Measurements from ENCODE around the gene CLDN18.

CLDN18 gene

DNA sequence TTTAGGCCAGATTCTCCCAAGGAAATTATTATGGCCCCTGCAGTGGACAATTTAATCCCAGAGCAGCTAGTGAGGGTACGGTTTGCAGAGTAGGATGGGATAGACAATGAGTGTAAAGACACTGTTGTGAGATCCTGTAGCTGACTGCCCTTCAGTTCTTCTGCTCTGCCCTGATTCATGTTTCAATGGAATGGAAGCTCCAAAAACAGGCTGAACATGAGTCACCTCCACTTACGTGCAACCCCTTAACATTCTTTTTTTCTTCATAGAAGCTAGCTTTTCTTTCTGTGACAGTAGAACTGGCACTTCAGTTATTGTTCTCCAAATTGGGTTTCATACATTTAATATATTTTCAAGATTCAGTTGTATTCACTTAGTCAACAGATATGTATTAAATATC, 32.1 kb downstream of the CLDN18 start:
- Histone ChIP-seq H3K27me3 (ENCODE audit: control insufficient read depth in 2 of 2, insufficient read depth in 2 of 2, low read length in 2 of 2) (no peaks in the 10 kb centered on the region), H3K9me3 (ENCODE audit: control insufficient read depth in 2 of 2, low read length in 2 of 2) (no peaks in the 10 kb centered on the region), H3K36me3 (ENCODE audit: control insufficient read depth in 2 of 2, insufficient read depth in 2 of 2, low read length in 2 of 2) (no peaks in the 10 kb centered on the region), H3K9ac (ENCODE audit: low read depth in 1 of 2, low read length in 2 of 2) (no peak overlapping the region), H3K27ac (ENCODE audit: low read depth in 2 of 2, low read length in 2 of 2) (no peak overlapping the region), H3K4me3 (ENCODE audit: low read length in 2 of 2) (no peak overlapping the region), H3K4me1 (ENCODE audit: control insufficient read depth in 2 of 2, insufficient read depth in 2 of 2, low read length in 2 of 2) (no peaks in the 10 kb centered on the region)

DNA sequence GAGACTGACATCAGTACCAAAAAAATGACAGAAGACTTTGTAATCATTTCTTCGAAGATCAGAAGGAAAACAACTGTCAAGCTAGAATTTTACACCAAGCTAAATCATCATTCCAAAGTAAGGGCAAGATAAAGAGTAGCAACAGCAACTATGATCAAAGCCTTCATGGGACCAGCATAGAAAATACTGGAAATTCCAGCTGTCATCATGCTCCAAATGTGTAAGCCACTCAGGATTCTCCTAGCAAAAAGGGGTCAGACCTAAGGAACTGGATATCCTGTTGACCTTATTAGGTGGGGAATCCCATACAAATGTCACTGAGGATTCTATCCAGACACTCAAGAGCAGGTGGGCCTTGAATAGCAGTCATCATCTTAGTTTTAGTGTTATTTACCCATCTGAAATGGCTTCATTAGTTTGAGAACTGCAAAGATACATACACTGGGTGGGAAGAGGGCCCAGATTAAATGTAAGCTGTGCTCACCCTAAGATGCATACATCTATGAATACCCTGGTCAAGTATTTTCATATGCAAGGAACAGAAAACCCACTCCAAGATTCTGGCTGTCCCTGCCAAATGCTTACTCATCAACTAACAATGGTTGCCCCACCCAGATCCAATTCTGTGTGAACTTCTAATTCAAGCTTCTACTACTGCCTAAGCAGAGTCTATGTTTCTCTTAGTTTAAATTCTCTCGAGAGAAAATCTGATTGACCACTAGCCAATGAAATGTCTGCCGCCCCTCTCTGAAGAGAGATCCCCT, 33.5 kb downstream of the CLDN18 start:
- no peak overlapping the region for H3K9ac ChIP-seq (ENCODE audit: low read depth in 1 of 2, low read length in 2 of 2)
- no peaks in the 10 kb centered on the region for H3K4me1 ChIP-seq (ENCODE audit: control insufficient read depth in 2 of 2, insufficient read depth in 2 of 2, low read length in 2 of 2)
- no peaks in the 10 kb centered on the region for H3K36me3 ChIP-seq (ENCODE audit: control insufficient read depth in 2 of 2, insufficient read depth in 2 of 2, low read length in 2 of 2)
- no peaks in the 10 kb centered on the region for H3K27me3 ChIP-seq (ENCODE audit: control insufficient read depth in 2 of 2, insufficient read depth in 2 of 2, low read length in 2 of 2)
- H3K9me3 ChIP-seq (ENCODE audit: control insufficient read depth in 2 of 2, low read length in 2 of 2), result no peaks in the 10 kb centered on the region
- no peak overlapping the region for H3K27ac ChIP-seq (ENCODE audit: low read depth in 2 of 2, low read length in 2 of 2)
- H3K4me3 ChIP-seq (ENCODE audit: low read length in 2 of 2), result no peak overlapping the region

DNA sequence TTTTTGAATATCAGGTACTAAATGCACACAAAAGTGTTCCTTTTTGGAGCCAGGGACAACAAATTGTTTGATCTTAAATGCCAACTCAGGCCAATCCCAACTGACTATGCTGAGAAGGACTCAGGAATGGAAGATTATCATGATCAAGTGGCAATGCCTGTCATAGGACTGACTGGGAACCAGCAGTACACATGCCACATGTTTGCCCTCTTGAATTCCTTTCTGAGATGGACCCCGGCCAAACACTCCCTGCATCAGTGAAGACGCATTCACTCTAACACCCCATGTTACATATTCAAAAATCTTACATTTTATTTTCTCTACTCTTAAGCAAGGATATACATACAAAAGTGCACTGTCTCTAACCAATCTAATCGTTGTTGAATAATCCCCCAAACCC, 36.1 kb downstream of the CLDN18 start:
- Histone ChIP-seq H3K4me1 (ENCODE audit: control insufficient read depth in 2 of 2, insufficient read depth in 2 of 2, low read length in 2 of 2) (no peaks in the 10 kb centered on the region), H3K9ac (ENCODE audit: low read depth in 1 of 2, low read length in 2 of 2) (no peak overlapping the region), H3K36me3 (ENCODE audit: control insufficient read depth in 2 of 2, insufficient read depth in 2 of 2, low read length in 2 of 2) (no peaks in the 10 kb centered on the region), H3K9me3 (ENCODE audit: control insufficient read depth in 2 of 2, low read length in 2 of 2) (no peaks in the 10 kb centered on the region), H3K27ac (ENCODE audit: low read depth in 2 of 2, low read length in 2 of 2) (no peak overlapping the region), H3K4me3 (ENCODE audit: low read length in 2 of 2) (no peak overlapping the region), H3K27me3 (ENCODE audit: control insufficient read depth in 2 of 2, insufficient read depth in 2 of 2, low read length in 2 of 2) (no peaks in the 10 kb centered on the region)

DNA sequence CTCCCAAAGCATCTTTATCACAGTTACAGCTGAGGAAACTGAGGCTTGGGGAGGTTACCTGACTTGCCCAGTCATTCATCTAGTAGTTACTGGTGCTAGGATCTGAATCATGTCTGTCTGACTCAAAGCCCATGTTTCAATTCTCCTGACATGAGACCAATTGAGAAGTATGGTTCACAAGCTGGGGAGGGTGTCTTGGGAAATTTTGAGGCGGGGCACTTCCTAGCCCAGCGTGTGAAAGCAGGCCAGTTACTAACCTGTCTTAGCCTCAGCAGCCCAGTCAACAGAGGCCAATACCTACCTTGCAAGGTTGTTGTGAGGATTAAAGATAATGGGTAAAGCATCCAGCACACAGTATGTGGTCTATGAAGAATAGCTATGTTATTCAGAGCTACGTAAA, 37.0 kb downstream of the CLDN18 start:
- H3K4me1 ChIP-seq (ENCODE audit: control insufficient read depth in 2 of 2, insufficient read depth in 2 of 2, low read length in 2 of 2), result no peaks in the 10 kb centered on the region
- no peaks in the 10 kb centered on the region for H3K36me3 ChIP-seq (ENCODE audit: control insufficient read depth in 2 of 2, insufficient read depth in 2 of 2, low read length in 2 of 2)
- H3K9me3 ChIP-seq (ENCODE audit: control insufficient read depth in 2 of 2, low read length in 2 of 2), result no peaks in the 10 kb centered on the region
- no peak overlapping the region for H3K27ac ChIP-seq (ENCODE audit: low read depth in 2 of 2, low read length in 2 of 2)
- no peaks in the 10 kb centered on the region for H3K27me3 ChIP-seq (ENCODE audit: control insufficient read depth in 2 of 2, insufficient read depth in 2 of 2, low read length in 2 of 2)
- no peak overlapping the region for H3K9ac ChIP-seq (ENCODE audit: low read depth in 1 of 2, low read length in 2 of 2)
- no peak overlapping the region for H3K4me3 ChIP-seq (ENCODE audit: low read length in 2 of 2)

DNA sequence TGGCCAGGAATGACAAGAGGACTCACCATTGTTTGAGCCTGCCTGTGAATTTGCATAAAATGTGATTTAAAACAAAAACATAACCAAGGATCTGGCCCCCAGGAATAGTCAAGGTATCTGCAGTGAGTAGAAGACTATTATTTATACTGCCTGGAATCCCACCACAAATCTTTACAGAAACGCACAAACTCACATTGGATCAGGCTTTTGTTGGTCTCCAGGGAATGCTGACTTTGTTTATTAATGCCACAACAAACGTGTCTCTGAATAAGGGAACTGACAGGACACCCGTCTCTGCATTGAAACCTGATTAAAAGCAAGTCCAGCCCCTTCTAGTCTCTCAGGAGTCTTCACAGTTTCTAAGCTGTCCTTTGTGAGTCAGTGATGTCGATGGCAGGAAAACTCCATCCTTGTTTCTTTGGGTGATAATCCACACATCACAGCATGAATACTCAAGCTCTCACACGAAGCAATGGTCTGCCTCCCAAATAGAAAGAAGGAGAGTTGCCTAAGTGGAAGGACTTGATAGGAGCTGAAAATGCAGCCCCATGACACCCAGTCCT, 37.7 kb downstream of the CLDN18 start:
- H3K36me3 ChIP-seq (ENCODE audit: control insufficient read depth in 2 of 2, insufficient read depth in 2 of 2, low read length in 2 of 2), result no peaks in the 10 kb centered on the region
- H3K9ac ChIP-seq (ENCODE audit: low read depth in 1 of 2, low read length in 2 of 2), result no peak overlapping the region
- H3K27ac ChIP-seq (ENCODE audit: low read depth in 2 of 2, low read length in 2 of 2), result no peak overlapping the region
- H3K4me3 ChIP-seq (ENCODE audit: low read length in 2 of 2), result no peak overlapping the region
- H3K4me1 ChIP-seq (ENCODE audit: control insufficient read depth in 2 of 2, insufficient read depth in 2 of 2, low read length in 2 of 2), result no peaks in the 10 kb centered on the region
- H3K9me3 ChIP-seq (ENCODE audit: control insufficient read depth in 2 of 2, low read length in 2 of 2), result no peaks in the 10 kb centered on the region
- no peaks in the 10 kb centered on the region for H3K27me3 ChIP-seq (ENCODE audit: control insufficient read depth in 2 of 2, insufficient read depth in 2 of 2, low read length in 2 of 2)

DNA sequence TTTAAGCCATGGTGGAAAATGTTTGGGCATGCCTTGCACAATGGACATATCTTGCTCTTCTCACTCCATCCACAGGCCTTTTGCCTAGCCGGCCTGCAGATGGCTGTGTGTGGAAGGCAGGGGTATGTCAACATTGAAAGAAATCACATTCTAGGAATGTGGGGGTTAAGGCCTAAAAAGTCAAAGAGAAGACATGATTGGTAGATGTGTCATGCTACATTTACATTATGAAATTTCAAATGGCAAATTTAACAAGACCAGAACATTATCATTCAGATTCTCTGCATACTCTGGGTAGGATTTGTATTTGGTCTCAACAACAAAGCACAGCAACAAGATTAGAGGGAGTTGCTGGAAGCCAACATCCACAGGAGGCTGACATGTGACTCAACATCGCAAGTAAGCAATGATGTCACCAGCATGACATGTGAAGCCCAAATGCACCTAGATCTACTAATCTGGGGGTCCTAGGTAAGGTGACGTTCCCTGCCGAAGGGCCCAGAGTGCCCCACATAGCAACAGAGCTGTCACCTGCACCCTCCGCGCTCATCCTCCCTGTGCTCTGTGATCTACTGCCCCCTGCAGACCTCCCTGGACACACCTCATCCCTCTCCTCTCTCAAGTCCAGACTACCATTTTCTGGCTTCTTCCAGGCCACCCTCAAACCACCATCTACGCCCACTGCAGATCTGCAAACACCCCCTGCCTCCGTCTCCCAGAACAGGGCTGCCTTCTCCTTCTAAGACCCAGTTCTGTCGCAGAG, 39.4 kb downstream of the CLDN18 start:
- Histone ChIP-seq H3K4me3 (ENCODE audit: low read length in 2 of 2) (no peak overlapping the region), H3K4me1 (ENCODE audit: control insufficient read depth in 2 of 2, insufficient read depth in 2 of 2, low read length in 2 of 2) (no peaks in the 10 kb centered on the region), H3K27ac (ENCODE audit: low read depth in 2 of 2, low read length in 2 of 2) (no peak overlapping the region), H3K27me3 (ENCODE audit: control insufficient read depth in 2 of 2, insufficient read depth in 2 of 2, low read length in 2 of 2) (no peaks in the 10 kb centered on the region), H3K9me3 (ENCODE audit: control insufficient read depth in 2 of 2, low read length in 2 of 2) (no peaks in the 10 kb centered on the region), H3K36me3 (ENCODE audit: control insufficient read depth in 2 of 2, insufficient read depth in 2 of 2, low read length in 2 of 2) (no peaks in the 10 kb centered on the region), H3K9ac (ENCODE audit: low read depth in 1 of 2, low read length in 2 of 2) (no peak overlapping the region)

DNA sequence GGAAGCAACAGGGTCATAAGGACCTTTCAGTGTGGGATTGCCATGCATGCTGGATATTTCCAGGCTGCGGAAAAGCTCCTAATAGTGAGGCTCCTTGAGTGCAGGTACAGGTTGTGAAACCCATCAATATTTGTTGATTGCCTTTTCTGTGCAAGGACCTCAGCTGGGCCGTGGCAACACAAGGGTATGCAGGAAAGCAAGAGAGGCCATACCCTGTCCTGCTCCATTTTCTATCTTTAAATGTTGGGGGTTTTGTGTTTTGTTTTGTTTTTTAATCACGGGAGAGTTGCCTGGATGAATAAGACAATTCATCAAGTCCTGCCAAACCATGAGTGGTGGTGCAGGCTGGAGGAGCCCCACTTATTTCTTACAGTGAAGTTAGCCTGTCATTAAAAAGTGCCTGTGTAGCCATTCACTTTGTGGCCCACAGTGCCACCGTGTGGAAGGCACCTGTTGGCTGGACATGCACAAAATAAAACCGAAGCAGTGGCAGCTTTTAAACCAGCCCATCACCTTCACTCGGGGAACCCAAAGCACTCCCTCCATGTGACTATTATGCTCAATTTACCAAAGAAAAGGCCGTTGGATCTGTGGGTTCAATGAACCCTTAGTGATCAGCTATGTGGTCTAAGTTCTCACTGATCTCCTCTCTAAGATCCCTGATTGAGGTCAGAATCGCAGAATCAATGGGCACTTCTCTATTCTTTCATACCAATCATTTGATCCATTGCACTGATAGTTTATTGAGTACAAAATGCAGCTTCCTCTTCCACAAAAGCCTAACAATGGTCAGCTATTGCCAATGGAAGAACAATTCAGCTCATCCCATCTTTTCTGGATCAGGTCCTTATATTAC, 42.2 kb downstream of the CLDN18 start:
- Histone ChIP-seq H3K9me3 (ENCODE audit: control insufficient read depth in 2 of 2, low read length in 2 of 2) (no peaks in the 10 kb centered on the region), H3K4me1 (ENCODE audit: control insufficient read depth in 2 of 2, insufficient read depth in 2 of 2, low read length in 2 of 2) (no peaks in the 10 kb centered on the region), H3K9ac (ENCODE audit: low read depth in 1 of 2, low read length in 2 of 2) (no peak overlapping the region), H3K36me3 (ENCODE audit: control insufficient read depth in 2 of 2, insufficient read depth in 2 of 2, low read length in 2 of 2) (no peaks in the 10 kb centered on the region), H3K27ac (ENCODE audit: low read depth in 2 of 2, low read length in 2 of 2) (no peak overlapping the region), H3K4me3 (ENCODE audit: low read length in 2 of 2) (no peak overlapping the region), H3K27me3 (ENCODE audit: control insufficient read depth in 2 of 2, insufficient read depth in 2 of 2, low read length in 2 of 2) (no peaks in the 10 kb centered on the region)

DNA sequence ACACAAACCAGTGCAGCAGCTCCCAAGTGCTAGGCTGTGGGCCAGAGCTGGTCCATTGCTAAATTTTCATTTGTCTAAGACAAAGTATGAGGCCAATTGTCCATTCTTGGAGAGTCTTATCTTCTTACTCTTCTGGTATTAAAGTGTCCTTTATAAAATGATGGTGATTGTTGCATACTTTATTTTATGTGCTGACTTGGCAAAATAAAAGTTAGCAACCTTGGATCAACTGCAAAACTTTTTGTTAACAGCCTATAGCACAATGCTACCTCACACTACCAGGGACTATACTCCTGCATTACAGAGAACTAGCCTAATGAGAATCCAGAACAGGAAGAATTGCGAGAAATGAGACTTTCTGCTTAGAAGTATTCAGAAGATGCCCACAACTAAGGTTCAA, 44.1 kb downstream of the CLDN18 start:
- Histone ChIP-seq H3K4me3 (ENCODE audit: low read length in 2 of 2) (no peak overlapping the region), H3K27me3 (ENCODE audit: control insufficient read depth in 2 of 2, insufficient read depth in 2 of 2, low read length in 2 of 2) (no peaks in the 10 kb centered on the region), H3K9me3 (ENCODE audit: control insufficient read depth in 2 of 2, low read length in 2 of 2) (no peaks in the 10 kb centered on the region), H3K27ac (ENCODE audit: low read depth in 2 of 2, low read length in 2 of 2) (no peak overlapping the region), H3K9ac (ENCODE audit: low read depth in 1 of 2, low read length in 2 of 2) (no peak overlapping the region), H3K36me3 (ENCODE audit: control insufficient read depth in 2 of 2, insufficient read depth in 2 of 2, low read length in 2 of 2) (no peaks in the 10 kb centered on the region), H3K4me1 (ENCODE audit: control insufficient read depth in 2 of 2, insufficient read depth in 2 of 2, low read length in 2 of 2) (no peaks in the 10 kb centered on the region)

DNA sequence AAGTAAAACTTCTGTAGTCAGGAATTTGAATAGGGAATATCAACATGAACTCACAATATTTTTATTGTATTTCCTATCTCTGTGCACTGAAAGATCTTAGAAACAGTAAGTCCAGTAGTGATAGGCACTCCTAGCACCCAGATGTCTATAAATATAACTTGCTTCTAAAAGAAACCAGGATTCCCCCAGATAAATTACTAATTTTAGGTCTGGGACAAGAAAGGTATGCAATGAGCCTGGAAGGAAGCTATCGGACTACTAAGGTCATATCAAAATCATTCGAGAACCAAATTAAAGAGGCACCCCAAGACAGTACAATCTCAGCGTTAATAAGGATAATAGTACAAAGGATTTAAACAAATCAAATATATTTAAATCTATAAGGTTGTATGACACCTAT, 47.4 kb downstream of the CLDN18 start:
- Histone ChIP-seq H3K36me3 (ENCODE audit: control insufficient read depth in 2 of 2, insufficient read depth in 2 of 2, low read length in 2 of 2) (no peaks in the 10 kb centered on the region), H3K4me1 (ENCODE audit: control insufficient read depth in 2 of 2, insufficient read depth in 2 of 2, low read length in 2 of 2) (no peaks in the 10 kb centered on the region), H3K4me3 (ENCODE audit: low read length in 2 of 2) (no peak overlapping the region), H3K9me3 (ENCODE audit: control insufficient read depth in 2 of 2, low read length in 2 of 2) (no peaks in the 10 kb centered on the region), H3K27me3 (ENCODE audit: control insufficient read depth in 2 of 2, insufficient read depth in 2 of 2, low read length in 2 of 2) (no peaks in the 10 kb centered on the region), H3K9ac (ENCODE audit: low read depth in 1 of 2, low read length in 2 of 2) (no peak overlapping the region), H3K27ac (ENCODE audit: low read depth in 2 of 2, low read length in 2 of 2) (no peak overlapping the region)

DNA sequence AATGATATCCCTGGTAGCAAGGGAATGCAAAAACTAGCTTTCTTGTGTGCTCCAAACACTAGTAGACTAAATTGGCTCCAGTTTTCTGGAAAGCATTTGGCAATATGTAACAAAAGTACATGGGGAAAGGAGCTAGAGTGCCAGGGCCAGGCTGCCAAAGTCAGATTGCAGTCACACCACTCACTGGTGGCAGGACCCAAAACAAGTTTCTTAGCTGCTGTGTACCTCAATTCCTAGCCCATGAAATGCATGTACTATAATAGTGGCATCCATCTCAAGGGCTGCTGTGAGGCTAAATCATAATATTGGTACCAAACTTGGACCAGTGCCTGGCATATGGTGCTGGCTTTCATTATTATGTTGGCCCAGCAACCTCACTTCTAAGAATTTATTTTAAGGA, 49.3 kb downstream of the CLDN18 start:
- no peaks in the 10 kb centered on the region for H3K4me1 ChIP-seq (ENCODE audit: control insufficient read depth in 2 of 2, insufficient read depth in 2 of 2, low read length in 2 of 2)

More for the DNA sequence above, 49.3 kb downstream of the CLDN18 start:
- Histone ChIP-seq H3K9me3 (ENCODE audit: control insufficient read depth in 2 of 2, low read length in 2 of 2) (no peaks in the 10 kb centered on the region), H3K27ac (ENCODE audit: low read depth in 2 of 2, low read length in 2 of 2) (no peak overlapping the region), H3K9ac (ENCODE audit: low read depth in 1 of 2, low read length in 2 of 2) (no peak overlapping the region), H3K27me3 (ENCODE audit: control insufficient read depth in 2 of 2, insufficient read depth in 2 of 2, low read length in 2 of 2) (no peaks in the 10 kb centered on the region), H3K4me3 (ENCODE audit: low read length in 2 of 2) (no peak overlapping the region), H3K36me3 (ENCODE audit: control insufficient read depth in 2 of 2, insufficient read depth in 2 of 2, low read length in 2 of 2) (no peaks in the 10 kb centered on the region)
